GM12864 (cell line): Measurements from ENCODE around the gene PARN.

Experiments used
- DNase-seq: peaks from one replicate; pipeline ENCODE4 v3.0.0-alpha.2; 2011; ENCODE audit warnings: low read depth
- H3K4me3 ChIP-seq: 2 replicates; pipeline ENCODE4 v1.5.1; 2011; ENCODE audit warnings: mild to moderate bottlenecking, low read depth, low read length, control low read depth
- CTCF ChIP-seq: IDR thresholded peaks from 2 replicates; pipeline ENCODE4 v1.5.1; 2011; ENCODE audit warnings: low read depth, mild to moderate bottlenecking, moderate library complexity, low read length, control low read depth, inconsistent platforms; ENCODE audit errors: missing control alignments

PARN gene

GRCh38 chr16:14496786-14497185, 133.3 kb downstream of the PARN start:
- TF ChIP-seq CTCF: no peak
- no peak for DNase-seq
- H3K4me3 ChIP-seq: no peak overlapping the region

DNA sequence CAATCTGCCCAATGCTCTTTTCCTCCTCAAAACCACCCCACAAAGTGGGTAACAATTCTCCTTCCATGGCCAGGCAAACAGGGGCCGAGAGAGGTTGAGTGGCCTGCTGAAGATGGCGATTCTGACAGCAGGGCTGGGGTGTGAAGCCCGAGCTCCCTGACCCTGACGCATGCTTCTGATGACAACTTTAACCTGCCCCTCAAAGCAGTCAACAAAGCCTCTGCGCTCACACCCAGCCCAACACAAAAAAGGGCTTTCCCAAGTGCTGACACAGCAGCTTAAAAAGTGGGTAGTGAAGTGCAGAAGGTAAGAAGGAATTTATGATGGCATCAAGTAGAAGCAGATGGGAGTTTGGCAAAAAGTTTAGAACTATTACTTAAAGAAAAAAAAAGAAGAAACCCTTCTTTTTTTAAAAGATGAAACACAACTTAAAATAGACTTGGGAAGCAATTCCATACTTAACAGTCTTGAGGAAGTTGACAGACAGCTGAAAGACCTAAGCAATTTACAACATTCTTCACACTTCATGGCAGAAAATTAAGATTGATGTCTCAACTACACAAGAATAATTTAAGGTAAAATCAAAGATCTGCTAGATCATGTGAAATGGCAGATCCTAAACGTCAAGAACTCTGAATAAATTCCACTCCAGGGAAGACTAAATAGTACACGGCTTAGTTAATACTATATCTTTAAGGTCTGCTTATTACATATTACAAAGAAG, 133.9 kb downstream of the PARN start:
- DNase-seq: no peak
- no peak overlapping the region for H3K4me3 ChIP-seq
- no peak for TF ChIP-seq CTCF

DNA sequence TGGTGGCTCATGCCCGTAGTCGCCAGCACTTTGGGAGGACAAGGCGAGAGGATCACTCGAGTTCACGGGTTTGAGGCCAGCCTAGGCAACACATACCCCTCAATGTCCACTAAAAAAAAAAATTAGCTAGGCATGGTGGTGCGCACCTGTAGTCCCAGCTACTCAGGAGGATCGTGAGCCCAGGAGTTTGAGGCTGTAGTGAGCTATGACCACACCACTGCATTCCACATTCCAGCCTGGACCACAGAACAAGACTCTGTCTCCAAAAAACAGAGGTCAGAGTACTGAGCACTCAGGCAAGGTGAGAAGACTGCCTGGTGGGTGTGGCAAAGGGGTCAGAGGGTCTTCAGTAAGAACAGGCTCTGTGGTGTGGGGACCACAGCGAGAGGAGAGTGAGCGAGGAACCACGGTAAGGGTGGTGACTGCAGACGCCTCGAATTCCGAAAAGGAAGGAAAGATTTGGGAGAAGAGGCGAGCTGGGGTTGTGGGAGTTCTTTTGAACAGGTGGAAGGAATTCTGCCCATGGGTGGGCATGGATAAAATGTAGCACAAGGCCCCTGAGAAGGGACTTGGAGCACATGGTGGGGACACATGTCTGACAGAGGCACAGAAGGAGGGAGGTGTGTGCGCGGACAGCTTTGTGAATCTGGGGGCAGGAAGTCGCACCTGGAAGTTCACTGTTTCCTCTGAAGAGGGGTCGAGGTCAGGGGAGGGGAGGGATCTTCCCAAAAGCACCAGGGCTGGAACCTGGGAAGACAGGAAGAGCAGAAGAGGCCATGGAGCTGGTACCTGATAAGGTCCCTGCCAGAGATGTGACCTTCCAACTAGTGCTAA, 134.6 kb downstream of the PARN start:
- H3K4me3 ChIP-seq: no peak overlapping the region
- TF ChIP-seq CTCF: no peak
- DNase-seq: no peak

DNA sequence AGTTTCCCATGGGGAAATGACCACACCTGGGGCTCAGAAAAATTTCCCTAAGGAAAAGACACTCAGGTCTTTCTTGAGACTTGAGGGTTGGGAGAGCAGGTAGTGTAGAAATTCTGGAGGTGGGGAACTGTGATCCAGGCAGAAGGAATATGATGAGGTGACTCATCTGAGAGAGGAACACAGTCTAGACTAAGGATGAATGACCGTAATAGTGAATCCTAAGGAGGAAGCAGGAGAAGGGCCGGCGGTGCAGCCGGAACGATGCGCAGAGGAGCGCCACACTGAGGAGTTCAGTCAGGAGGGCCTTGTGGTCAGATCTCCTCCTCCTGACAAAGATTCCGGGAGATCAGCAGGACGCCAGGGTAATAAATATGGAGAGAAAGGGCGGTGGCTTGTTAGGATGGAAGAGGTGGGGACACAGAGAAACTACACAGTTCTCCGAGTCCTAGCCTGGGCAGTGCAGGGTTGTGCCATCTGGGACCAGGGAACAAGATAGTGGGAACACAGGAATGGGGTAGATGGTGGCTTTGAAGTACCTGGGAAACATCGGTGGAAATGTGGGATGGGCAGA, 135.6 kb downstream of the PARN start:
- DNase-seq: no peak
- no peak overlapping the region for H3K4me3 ChIP-seq
- TF ChIP-seq CTCF: no peak

DNA sequence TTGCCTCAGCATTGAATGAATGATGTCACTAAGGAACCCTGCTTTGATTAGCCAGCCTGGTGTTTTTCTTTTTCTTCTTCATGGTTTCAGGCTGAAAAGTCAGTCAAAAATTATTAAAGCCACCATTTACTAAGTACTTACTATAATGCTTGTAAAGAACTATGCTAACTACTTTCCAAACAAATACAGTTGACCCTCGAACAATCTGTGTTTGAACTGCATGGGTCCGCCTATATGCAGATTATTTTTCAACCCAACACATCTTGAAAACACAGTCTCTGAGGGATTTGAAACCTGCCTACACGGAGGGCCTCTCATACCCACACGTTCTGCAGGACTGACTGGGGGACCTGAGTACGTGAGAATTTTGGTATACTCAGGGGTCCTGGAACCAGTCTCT, 136.3 kb downstream of the PARN start:
- no peak overlapping the region for H3K4me3 ChIP-seq
- DNase-seq: no peak
- no peak for TF ChIP-seq CTCF

GRCh38 chr16:14492614-14493013, 137.4 kb downstream of the PARN start:
- no peak for TF ChIP-seq CTCF
- DNase-seq: no peak

More at GRCh38 chr16:14492614-14493013, 137.4 kb downstream of the PARN start:
- no peak overlapping the region for H3K4me3 ChIP-seq
